HG03045 (cell line): ENCODE data around the gene MCAM.

Experiments used
- ATAC-seq: cut with Tn5 transposase; IDR thresholded peaks from one replicate; pipeline ENCODE4 v1.9.1; 2021; ENCODE audit warnings: mild to moderate bottlenecking, moderate library complexity; ENCODE audit not compliant: unreplicated experiment

MCAM gene

DNA sequence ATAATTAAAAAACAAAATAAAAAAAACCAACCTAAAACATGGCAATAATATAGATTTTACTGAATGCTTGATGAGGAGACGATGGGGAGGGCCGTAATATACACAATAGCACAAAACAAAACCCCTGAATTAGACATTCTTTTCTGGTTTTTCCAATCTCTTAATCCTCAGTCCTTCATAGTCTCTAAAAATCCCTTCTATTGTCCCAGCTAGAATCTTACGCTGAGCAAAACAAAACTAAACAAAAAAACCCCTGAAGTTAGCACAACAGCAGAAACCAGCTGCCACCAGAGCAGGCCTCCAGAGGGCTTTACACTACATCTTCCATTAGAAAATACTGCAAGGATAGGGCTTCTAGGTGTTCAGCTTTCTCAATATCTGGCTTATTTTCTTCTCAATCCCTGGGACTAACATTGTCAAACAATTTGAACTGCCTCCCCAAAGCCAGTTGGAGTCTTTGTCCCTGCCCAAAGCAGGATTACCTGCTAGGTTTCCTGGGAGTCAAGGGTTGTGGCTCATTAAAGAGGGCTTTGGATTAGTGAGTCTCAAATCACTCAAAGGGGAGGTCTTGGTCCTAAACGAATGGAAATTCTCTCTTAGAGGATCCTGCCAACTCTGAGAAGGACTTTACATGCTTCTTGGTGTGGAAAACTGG is 15.3 kb upstream of the MCAM start:
- no peak for ATAC-seq

DNA sequence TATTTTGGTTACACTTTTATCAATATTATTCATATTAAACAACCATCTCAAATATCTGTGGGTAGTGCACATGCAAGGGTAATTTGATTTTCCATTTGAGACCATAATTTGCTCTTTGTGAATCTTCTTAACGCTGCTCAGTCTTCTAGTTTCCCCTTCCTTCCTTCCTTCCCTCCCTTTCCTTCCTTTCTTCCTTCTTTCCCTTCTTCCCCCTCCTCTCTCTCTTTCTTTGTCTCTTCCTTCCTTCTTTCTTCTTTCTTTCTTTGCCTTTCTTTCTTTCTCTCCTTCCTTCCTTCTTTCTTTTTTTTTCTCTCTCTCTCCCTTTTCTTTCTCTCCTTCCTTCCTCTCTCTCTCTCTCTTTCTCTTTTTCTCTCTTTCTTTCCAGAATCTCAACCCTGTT is 13.3 kb upstream of the MCAM start:
- no peak for ATAC-seq

DNA sequence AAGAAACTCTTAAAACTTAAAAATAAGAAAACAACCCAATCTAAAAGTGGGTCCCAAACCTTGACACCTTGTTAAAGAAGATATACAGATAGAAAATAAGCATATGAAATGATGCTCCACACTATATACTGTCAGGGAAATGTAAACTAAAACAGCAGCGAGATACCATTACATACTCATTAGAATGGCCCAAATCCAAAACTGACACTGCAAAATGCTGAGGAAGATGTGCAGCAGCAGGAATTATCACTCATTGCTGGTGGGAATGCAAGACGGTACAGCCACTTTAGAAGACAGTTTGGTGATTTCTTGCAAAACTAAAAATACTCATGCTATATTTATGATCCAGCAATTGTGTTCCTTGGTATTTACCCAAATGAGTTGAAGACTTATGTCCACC is 12.4 kb upstream of the MCAM start:
- ATAC-seq, result no peak

DNA sequence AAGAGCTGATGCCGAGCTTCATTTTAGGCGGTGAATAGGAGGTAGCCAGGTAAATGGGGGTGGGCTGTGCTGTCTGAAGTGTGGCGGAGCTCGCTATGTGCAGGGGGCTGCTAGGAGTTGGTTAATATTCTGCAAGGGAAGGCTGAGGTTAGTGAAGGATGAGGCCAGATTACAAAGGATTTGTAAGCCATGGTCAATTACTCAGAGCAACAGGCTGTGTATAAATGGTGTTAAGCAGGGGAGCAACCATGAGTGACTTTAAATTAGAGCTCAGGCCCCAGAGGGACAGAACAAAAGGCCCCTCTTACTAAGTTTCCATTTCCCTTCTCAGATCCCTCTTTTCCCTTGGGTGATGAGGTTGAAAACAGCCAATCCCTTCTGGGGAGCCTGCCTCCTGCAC is 7.3 kb upstream of the MCAM start:
- ATAC-seq, result no peak

DNA sequence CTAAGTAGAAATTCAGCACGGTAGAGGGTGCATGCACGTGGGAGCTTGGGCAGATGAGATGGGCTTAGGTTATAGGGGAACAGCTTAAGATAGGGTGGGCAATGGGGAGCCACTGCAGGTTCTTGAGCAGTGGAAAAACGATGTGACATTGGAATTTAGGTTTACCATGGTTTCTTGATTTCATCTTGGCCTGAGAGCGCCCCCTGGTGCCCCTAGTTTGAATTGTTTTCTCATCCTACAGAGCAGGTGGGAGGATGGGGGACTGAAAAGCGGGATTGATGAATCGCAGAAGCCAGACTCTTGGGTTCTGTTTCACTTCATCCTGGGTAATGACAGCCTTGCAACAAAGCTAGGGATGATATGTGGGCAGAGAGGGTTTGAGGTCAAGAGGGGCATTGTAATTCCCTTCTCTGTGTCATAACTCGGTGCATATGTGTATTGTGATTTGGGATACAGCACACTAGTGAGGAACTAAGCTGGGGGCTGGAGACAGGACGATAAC is 6.7 kb upstream of the MCAM start:
- no peak for ATAC-seq

DNA sequence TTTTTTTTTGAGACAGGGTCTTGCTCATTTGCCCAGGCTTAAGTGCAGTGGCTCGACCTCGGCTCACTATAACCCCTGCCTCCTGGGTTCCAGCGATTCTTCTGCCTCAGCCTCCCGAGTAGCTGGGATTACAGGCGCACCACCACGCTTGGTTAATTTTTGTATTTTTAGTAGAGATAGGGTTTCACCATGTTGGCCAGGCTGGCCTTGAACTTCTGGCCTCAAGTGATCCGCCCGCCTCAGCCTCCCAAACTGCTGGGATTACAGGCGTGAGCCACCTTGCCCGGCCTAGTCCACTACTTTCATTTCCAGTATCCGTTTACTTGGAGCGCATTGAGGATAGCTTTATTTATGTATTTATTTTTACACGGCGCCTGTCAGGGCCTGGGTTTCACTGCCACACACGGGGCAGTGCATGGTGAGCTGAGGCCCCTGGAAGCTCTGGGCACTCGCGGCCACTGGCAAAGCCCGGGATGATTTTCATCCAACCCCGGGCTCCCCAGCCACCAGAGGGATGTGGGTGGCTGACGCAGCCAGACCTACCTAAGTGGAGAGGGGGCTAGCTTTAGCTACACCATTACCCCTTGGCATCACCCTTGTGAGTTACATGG is 6.1 kb upstream of the MCAM start:
- no peak for ATAC-seq

DNA sequence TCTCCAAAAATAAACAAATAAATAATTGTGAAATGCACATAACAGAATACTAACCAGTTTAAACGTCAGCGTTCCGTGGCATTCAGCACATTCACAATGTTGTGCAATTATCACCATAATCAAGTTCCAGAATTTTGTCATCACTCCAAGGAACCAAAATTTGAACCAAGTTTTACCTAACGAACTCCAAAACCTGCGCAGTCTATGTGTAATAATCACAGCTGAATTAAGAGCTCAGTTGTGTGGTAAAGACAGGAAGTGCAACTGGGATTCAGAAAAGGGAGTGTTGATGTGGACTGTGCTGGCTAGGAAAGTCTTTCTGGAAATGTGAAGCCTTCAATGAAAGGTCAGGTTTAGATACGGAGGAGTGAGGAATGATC is 5.4 kb upstream of the MCAM start:
- no peak for ATAC-seq

DNA sequence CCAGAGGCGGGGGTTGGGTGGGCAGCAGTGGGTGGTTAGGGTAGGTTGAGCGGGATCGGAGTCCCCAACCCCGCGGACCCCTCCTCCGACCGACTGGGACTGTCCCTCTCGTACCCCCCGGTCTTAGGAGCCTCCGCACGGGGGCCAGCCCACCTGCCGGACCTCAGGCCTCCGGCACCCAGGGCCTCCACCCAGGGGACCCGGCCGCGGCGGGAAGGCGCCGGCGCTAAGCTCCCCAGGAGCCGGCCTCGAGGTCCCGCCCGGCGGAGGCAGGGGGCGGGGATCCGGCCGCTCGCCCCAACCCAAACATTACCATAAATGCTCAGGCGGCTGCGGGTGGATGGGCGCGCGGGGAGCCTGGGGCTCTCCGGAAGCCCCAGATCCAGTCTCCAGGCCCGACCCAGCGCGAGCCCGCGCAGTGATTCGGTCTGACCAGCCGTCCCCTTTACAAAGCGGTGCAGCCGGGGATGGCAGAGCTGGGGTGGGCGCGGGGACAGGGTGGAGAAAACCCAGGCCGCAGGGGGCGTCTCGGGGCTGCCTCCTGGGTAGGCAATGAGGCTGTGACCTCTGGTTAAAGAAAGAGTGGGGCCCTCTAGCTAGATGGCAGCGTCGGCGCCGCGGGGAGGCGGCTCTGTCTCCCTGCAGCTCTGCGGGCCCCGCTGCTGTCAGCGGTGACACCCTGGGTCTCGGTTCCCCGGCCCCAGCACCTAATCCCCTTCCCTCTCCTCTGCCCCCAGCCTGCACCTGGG is 4.0 kb upstream of the MCAM start:
- peak; percentile 50 for ATAC-seq

DNA sequence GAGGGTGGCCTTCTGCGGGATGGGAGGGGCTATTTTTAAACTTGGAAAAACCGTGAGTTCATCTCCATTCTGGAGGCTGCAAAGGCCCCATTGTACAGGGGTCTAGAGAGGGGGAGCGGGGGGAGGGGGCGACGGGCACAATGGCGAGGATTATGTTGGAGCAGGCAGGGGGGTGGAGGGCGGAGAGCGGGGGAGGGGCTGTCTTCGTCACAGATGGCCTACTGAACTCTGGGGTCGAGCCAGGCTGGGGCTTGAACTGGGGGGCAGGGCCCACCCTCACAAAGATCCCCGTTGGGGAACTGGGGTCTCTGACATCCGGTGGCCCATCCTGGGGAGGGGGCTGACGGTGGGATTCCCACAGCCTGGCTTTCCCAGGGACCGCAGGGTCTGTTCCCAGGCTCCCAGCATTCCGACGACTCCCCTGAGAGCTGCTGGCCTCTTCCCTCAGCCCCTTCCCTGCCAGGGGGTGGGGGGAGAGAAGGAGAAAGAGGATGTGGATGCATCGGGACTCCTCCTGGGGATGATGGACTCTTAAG is 3.4 kb upstream of the MCAM start:
- ATAC-seq, result no peak

DNA sequence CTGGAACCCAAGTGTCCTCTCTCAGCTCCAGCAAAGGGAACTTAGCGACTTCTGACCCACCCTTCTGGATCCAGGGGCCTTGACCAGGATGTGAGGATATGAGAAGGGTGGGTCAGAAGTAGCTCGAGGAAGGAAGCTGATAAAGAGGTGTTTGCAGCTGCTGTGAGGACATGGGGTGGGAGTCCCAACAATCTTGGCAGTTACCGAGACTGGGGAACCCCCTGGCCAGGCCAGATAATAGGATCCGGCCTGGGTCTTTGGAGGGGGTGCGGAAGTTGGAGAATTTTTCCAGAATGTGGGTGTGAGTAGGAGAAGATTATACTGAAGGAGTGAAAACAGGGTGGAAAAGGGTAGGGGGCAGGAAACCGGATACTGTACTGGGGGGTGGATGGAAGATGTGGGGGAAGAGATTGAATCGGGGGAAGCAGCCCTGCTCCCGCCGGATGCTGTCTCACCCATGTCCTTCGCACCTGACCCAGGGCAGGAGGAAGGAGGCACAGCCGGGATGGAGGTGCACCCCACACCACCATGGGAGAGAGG is 2.8 kb upstream of the MCAM start:
- ATAC-seq, result no peak

DNA sequence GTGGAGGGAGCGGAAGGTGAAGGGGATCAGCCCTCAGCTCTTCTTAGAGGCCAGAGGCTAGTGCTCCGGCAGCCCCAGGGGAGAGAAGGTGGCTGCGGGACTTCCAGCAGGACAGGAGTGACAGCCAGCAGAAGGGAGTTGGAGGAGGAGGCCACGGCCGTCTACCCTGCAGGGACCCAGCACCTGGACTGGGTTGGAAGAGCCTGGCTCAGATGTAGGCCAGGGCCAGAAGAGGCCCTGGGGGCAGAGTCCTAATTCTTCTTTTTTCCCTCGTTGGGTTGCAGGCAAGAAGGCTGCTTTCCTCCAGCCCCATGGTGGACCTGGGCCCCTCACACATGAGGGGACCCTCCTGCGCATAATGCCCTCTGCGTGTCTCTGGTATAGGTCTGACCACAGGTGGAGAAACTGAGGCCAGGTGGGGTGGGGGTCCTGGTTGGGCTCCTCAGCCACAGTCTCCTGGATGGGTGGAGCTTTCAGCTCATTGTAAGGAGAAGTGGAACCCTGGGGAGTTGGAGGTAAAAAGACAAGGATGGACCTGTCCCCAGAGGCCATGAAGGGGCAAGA is 2.3 kb upstream of the MCAM start:
- ATAC-seq, result no peak

DNA sequence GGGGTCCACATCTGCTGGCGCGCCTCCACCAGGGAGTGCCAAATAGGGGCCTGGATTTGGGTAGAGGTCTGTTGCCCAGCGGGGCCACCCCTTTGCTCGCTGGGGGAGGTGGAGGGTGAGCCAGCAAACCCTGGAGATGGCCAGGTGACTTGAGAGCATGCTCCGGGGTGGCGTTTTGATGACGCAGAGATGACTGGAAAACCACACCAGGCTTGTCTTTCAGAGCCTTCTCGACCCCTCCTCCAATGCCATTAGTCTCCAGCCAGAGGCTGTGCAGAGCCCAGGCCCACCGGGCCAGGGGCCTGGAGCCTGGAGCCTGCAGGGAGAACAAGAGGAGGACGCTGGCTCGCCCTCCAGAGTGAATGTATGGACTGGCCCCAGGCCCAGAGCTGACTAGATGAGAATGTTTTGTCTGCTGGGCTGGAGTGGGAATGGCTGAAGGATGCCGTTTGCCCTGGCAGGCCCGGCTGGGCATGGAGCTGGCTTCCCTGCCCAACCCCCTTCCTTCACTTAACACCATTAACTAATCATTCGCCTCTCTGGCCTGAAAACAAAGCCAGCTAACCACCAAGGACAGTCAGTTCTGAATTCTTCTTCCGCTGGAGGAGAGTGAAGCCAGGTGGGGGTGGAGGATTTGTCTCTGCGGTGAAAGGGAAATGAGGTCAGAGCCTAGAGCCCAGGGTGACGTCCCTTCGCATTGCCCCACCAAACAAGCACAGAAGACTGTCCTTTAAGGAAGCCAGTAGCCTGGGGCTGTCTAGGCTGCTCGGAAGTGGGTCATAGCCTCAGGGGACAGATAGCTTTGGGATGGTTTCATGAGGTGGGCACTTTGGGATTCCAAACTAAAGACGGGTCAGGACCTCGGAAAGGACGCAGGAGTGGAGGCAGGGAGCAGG is 1.6 kb upstream of the MCAM start:
- ATAC-seq, result no peak

DNA sequence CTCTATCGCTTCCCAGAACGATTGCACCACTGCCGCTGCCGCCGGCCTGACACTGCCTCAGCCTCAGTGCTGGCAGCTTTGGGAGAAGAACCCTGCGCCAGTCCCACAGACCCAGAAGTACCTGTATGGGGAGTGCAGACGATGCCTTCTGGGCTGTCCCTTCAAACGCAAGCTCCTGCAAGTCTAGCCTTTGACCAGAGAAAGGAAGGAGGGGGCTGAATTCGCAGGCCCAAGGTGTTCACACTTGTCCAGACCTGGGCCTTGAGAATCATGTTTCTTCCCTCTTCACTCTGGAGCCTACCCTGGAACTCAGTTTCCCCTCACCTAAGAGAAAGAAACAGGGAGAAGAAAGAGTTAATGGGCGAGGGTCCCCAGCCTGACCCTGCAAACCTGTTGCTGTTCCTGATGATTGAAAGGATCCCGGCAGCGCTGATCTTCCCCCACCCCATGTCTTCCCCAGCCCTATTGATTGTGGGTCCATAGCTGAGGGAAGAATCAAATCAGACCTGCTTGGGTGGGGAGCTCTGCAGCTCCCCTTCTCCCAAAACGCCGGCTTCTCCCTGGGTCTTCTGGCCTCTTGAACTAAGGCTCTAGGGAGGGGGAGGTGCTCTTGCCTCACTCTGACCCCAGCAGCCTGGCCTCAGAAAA is 786 bp upstream of the MCAM start:
- no peak for ATAC-seq

DNA sequence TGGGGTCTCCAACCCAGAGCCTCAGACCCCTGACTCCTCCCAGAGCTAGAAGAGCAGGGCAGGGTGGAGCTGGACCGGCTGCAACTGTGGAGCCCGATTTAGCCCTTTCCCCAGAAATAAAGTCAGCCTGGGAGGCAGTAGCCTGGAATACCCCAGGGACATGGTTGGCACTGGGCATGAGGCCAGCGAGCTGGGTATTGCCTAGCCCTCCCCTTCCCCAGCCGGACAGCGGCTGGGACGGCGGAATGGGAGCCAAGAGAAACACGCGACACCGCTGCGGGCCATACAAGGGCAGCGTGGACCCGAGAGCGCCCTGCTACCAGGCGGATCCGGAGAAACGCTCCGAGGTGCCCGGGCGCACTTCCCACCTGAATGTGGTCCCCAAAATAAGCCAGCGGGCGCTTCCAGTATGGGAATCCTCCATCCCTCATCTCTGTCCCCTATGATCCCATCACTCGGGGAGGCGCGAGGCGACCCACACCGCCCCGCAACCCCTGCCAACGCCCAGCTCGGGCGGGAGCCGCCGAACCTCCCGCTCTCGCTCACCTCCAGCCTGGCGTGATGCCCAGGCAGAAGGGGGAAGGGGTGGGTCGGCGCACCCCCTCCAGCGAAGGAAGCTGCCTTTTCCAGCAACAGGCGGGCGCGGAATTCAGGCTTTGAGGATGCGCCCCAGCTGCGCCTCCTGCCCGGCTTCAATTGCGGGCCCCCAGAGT is 758 bp downstream of the MCAM start:
- ATAC-seq, result no peak

DNA sequence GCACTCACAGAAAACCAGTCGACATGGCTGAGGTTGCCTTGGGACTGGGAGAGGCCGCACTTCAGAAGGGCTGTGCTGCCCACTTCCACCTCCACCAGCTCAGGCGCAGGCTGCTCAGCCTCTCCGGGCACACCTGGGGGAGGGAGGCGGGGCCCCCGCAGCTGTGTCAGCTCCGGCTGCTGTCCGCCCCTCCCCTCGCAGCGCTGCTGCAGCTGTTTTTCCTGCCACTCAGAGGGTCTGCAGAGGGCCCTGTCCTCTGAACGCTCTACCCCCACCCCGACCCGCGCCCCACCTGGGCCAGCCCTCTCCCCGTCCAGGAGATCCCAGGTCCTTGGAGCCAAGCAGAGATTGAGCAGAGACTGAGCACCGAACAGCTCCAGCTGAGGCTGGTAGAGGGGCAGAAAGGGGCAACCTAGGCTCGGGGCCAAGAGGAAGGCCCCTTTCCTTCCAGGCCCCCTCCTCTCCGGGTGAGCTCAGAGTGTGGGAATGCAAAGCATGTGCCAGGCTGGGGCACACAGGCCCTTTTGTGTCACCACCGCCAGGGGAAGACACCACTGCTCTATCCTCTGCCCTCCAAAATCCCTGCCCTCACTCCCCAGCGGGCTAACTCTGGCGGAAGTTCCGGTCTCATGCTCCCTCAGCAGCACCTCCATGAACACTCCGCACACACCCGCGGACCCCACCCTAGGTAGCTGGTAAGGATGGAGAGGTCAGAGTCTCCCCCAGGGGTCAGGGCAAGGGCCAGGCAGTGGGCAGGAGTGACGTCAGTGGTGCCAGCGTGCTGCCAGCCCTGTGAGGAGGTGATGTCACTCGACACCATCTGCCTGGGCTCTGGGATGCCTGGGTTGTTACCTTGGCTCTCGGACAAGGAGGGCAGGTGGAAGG is 1.6 kb downstream of the MCAM start:
- no peak for ATAC-seq

DNA sequence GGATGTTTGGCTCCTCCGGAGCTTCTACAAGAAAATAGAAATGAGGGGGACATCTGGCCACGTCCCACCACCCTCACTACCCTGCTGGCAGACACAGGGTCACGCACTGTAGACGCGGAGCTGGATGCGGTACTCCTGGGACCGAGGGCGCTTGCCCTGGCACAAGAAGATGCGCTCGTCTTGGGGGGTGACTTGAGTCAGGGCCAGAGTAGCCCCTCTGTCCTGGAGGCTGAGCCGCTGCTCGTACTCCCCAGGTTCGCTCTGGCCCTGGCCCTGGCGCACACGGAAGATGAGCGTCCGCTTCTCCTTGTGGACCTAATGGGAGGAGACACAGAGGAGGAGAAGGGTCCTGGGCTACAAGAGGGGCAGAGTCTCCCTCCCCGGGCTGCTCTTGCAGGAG is 2.2 kb downstream of the MCAM start:
- ATAC-seq, result no peak

DNA sequence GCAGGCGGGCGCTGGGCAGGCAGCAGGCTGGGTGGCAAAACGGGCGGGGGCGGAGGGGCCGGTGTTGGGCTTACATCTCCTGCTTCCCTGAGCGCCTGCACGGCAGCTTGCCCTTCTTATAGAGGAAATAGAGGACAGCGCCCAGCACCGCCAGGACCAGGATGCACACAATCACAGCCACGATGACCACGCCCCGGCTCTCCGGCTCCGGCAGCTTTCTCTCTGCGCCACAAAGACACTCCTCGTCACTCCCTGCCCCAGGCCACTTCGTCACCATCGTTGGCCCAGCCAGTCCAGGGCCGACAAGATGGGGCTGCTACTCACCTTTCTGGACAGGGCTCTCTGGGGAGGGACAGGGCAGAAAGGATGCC is 6.3 kb downstream of the MCAM start:
- no peak for ATAC-seq

DNA sequence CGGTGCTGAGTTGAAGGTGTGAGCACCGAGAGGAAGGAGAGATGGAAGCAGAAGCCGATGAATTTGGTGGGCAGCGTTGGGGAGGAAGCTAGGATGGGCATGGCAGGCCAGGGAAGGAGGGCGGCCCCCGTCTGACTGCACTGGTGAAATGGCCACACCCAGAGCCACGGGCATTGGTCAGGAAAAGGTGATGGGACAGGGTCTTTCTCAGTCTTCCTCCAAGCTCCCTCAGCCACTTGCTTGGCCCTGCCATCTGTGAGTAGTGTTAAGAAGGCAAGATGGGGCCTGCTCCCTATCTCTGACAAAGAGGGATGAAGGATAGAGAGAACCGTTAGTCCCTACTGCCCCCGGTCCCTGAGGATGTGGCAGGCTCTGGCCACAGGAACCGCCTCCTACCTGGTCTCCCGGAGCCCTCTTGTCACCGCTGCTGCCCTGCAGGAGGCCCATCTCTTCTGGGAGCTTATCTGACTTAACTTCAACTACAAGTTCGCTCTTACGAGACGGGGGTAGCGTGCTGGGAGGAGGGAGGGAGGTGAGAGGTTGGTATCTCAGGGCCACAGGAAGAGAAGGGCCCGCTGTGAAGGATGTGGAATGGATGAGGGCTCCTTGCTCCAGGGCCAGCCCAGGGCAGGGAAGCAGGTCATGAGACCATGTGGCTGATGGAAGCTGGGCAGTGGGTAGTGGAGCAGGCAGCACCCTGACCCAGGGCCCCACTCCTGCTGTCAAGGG is 6.8 kb downstream of the MCAM start:
- ATAC-seq, result no peak
